LNCAP (cell line): ENCODE results near the gene PATE4.

Source experiments
- TF ChIP-seq, protein P1 (sequence below): fragments of 450-650 bp; IDR thresholded peaks from 2 replicates; pipeline ENCODE4 v1.5.1; 2017; ENCODE audit warnings: mild to moderate bottlenecking

The PATE4 gene

DNA sequence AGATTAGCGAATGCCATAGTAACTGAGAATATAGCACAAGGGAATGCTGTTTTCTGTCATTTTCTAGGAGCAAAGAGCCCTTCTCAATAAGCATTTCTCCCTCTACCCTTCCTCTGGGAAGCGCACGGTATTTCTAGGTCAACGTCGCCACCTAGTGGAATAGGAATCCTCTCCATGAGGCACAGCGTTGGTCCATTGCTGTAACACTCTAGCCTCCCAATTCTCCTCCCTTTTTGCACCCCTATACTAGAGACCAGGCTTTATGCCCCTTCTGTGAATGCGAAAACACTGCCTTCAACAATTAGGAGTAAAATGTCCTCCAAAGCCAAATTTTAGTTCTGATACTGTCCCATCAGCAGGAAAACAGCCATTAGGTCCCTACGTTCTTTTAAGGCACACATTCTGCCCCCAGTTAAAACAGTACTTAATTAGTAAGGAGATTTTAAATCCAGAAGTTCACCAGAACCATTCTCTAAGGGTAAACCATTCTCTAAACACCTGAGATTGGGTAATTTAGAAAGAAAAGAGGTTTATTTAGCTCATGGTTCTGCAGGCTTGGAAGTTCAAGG is 41.5 kb downstream of the PATE4 start:
- TF ChIP-seq, protein P1, sequence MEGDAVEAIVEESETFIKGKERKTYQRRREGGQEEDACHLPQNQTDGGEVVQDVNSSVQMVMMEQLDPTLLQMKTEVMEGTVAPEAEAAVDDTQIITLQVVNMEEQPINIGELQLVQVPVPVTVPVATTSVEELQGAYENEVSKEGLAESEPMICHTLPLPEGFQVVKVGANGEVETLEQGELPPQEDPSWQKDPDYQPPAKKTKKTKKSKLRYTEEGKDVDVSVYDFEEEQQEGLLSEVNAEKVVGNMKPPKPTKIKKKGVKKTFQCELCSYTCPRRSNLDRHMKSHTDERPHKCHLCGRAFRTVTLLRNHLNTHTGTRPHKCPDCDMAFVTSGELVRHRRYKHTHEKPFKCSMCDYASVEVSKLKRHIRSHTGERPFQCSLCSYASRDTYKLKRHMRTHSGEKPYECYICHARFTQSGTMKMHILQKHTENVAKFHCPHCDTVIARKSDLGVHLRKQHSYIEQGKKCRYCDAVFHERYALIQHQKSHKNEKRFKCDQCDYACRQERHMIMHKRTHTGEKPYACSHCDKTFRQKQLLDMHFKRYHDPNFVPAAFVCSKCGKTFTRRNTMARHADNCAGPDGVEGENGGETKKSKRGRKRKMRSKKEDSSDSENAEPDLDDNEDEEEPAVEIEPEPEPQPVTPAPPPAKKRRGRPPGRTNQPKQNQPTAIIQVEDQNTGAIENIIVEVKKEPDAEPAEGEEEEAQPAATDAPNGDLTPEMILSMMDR: peak; percentile 86

- TF ChIP-seq, protein P1: no peak
Observed at GRCh38 chr11:125881291-125881690, 48.2 kb downstream of the PATE4 start.

- TF ChIP-seq, protein P1: no peak
Observed at GRCh38 chr11:125883375-125883774, 50.3 kb downstream of the PATE4 start.

- TF ChIP-seq, protein P1: no peak
Observed at GRCh38 chr11:125886997-125887372, 53.9 kb downstream of the PATE4 start.

GRCh38 chr11:125887373-125888324 is 54.5 kb downstream of the PATE4 start, which contains the start of gene HYLS1:
HYLS1 (plus strand) TSS chr11:125887668; CDS start chr11:125899369, 11,701 bp downstream.
- TF ChIP-seq, protein P1: no peak
